Ovary (tissue), 3 donors: ENCODE measurements around the gene SEC22C.

Source experiments
- EP300 ChIP-seq: sonication (generic); formaldehyde crosslinking; IDR thresholded peaks from one replicate; pipeline ENCODE4 v1.6.1; 2017; ENCODE audit warnings: antibody characterized with exemption
- POLR2A ChIP-seq: fragments of 450-650 bp; IDR thresholded peaks from one replicate; pipeline ENCODE4 v1.6.1; 2017; ENCODE audit warnings: antibody characterized with exemption, mild to moderate bottlenecking, moderate library complexity
- TF ChIP-seq, protein P1 (sequence below), 3 donors: fragments of 450-650 bp in 2 of 3; fragments of 200-600 bp in 1 of 3; IDR thresholded peaks; one replicate each; pipeline versions ENCODE4 v1.5.1 to v1.8.0; 2016 to 2022; ENCODE audit warnings: antibody characterized with exemption in 3 of 3, mild to moderate bottlenecking in 1 of 3
- donor health status: DM: no; HTN: no; CAD: no.

DNA sequence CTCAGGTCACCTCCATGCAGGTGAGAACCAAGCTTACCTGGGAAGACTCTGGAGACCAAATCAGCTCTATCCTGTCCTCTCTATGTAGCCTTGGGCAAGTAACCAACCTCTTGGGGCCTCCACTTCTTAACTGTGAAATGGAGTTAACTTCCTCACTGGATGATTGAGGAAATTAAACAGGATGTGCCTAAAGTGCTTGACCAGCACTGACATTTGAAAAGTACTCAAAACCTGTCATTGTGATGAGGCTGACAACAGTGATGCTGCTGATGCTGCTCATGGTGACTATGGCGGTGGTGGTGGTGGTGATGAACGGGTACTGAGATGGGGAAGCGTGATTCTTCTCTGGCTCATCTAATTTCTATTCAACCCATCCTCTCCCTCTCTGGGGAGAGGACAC lies 57.0 kb downstream of the SEC22C start:
- TF ChIP-seq, protein P1, sequence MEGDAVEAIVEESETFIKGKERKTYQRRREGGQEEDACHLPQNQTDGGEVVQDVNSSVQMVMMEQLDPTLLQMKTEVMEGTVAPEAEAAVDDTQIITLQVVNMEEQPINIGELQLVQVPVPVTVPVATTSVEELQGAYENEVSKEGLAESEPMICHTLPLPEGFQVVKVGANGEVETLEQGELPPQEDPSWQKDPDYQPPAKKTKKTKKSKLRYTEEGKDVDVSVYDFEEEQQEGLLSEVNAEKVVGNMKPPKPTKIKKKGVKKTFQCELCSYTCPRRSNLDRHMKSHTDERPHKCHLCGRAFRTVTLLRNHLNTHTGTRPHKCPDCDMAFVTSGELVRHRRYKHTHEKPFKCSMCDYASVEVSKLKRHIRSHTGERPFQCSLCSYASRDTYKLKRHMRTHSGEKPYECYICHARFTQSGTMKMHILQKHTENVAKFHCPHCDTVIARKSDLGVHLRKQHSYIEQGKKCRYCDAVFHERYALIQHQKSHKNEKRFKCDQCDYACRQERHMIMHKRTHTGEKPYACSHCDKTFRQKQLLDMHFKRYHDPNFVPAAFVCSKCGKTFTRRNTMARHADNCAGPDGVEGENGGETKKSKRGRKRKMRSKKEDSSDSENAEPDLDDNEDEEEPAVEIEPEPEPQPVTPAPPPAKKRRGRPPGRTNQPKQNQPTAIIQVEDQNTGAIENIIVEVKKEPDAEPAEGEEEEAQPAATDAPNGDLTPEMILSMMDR (IDR thresholded peaks at IDR 0.05): no peak
- TF ChIP-seq POLR2A: no peak
- no peak for TF ChIP-seq EP300
